ENCODE data around the gene NUP50.

The NUP50 gene

DNA sequence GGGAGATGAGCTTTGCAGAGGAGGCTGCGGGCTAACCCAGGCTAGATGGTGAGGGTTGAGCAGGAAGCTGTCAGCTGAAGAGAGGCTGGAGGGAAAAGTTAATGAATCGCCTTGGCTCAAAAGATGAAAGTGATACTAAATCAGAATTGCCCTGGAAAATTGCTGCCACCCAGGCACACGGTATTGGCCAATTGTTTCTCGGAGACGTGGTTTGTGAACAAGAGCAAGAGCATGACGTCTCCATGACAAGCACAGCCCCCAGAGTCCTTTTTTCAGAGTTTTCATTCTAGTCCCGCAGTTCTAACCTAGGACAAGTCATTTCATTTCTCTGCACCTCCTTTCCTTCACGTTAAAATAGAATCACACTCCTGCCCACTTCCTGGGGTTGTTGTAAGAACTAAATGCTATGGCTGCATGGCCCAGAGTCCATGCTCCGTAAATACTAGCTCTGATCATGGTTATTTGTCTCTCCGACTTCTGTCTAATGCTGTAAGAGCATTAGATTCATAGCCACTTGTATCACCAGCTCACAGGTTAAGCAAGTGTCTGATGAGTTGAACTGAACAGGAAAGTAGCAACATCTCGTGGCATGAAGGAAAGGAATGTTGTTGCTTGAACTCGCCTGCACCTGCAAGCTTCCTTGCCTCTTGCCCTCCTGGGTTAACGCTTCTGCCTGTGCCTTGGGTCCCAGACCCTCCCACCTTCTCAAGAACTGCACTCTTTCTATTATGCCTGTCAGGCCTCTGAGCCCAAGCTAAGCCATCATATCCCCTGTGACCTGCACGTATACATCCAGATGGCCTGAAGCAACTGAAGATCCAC, 33.8 kb upstream of the NUP50 start:
- H3K27me3 ChIP-seq (ENCODE audit: insufficient read depth, poor library complexity, severe bottlenecking) = no peaks in the 10 kb centered on the region
- no peak overlapping the region for H3K4me3 ChIP-seq (replicated peaks; ENCODE audit: insufficient read depth, low read length)
- TF ChIP-seq GABPA (IDR thresholded peaks at IDR 0.05; ENCODE audit: low read depth) (no peak), REST (IDR thresholded peaks at IDR 0.05; ENCODE audit: insufficient replicate concordance, low read depth) (no peak), SPI1 (IDR thresholded peaks at IDR 0.05; ENCODE audit: borderline replicate concordance, low read depth) (no peak), POLR2AphosphoS5 (IDR thresholded peaks at IDR 0.05; ENCODE audit: low read depth) (no peak), CTCF (IDR thresholded peaks at IDR 0.05; ENCODE audit: insufficient read depth, low read length) (no peak)
- no peak overlapping the region for H3K27ac ChIP-seq (replicated peaks)
- no peak for DNase-seq (ENCODE audit: low read depth in 1 of 2, low spot score in 1 of 2)

DNA sequence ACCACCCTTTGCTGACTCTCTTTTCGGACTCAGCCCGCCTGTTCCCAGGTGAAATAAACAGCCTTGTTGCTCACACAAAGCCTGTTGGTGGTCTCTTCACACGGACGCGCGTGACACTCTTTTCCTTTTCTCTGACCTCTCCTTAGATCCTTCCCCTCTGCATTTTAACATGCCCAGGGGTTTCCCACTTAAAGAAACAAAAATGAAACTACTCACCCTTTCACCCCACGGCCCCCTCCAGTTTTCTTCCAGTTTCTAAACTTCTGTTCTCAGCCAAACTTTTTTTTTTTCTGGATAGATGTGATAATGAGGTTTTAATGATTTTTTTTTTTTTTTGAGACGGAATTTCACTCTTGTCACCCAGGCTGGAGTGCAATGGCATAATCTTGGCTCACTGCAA, 32.8 kb upstream of the NUP50 start:
- peak overlapping the region; percentile 64 for H3K27ac ChIP-seq (replicated peaks)
- no peak overlapping the region for H3K4me3 ChIP-seq (replicated peaks; ENCODE audit: insufficient read depth, low read length)
- no peak for DNase-seq (ENCODE audit: low read depth in 1 of 2, low spot score in 1 of 2)
- no peaks in the 10 kb centered on the region for H3K27me3 ChIP-seq (ENCODE audit: insufficient read depth, poor library complexity, severe bottlenecking)
- TF ChIP-seq CTCF (IDR thresholded peaks at IDR 0.05; ENCODE audit: insufficient read depth, low read length) (no peak), POLR2AphosphoS5 (IDR thresholded peaks at IDR 0.05; ENCODE audit: low read depth) (no peak), GABPA (IDR thresholded peaks at IDR 0.05; ENCODE audit: low read depth) (no peak), REST (IDR thresholded peaks at IDR 0.05; ENCODE audit: insufficient replicate concordance, low read depth) (no peak), SPI1 (IDR thresholded peaks at IDR 0.05; ENCODE audit: borderline replicate concordance, low read depth) (no peak)

DNA sequence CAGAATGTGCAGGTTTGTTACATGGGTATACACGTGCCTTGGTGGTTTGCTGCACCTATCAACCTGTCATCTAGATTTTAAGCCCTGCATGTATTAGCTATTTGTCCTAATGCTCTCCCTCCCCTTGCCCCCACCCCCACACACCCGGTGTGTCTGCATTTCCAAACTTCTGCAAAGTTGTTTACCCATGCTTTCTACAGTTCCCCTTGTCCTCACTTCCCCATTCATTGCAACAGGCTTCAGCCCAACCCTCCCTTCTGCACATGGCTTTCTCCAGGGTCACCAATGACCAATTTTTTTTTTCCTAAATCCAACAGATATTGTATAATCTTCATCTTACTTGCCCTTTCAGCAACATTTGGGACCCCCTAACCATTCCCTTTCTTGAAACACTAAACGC, 32.0 kb upstream of the NUP50 start:
- no peaks in the 10 kb centered on the region for H3K27me3 ChIP-seq (ENCODE audit: insufficient read depth, poor library complexity, severe bottlenecking)
- peak overlapping the region; percentile 64 for H3K27ac ChIP-seq (replicated peaks)
- peak; percentile 51 to 95 for DNase-seq (ENCODE audit: low read depth in 1 of 2, low spot score in 1 of 2)
- no peak overlapping the region for H3K4me3 ChIP-seq (replicated peaks; ENCODE audit: insufficient read depth, low read length)
- no peak for TF ChIP-seq GABPA (IDR thresholded peaks at IDR 0.05; ENCODE audit: low read depth)
- peak; percentile 57; the same call in 1 of the 2 replicates for TF ChIP-seq POLR2AphosphoS5 (IDR thresholded peaks at IDR 0.05; ENCODE audit: low read depth)
- peak; percentile 99 for TF ChIP-seq SPI1 (IDR thresholded peaks at IDR 0.05; ENCODE audit: borderline replicate concordance, low read depth)

DNA sequence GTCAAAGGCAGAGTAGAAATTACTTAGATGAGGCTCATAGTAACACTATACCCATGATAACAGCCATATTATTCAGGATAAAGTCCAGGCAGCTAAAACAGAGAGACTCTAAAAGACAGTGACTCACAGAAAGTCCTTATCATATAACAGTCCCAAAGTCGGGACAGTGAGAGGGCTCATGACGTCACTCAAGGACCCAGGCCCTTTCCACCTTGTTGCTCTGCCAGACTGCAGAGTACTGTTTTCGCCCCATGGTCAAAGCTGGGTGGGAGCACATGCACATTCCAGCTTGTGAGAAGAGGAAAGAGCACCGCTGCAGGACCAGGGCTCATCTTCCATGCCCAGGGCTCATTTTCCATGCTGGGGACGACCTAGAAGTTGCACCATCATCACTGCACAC, 29.4 kb upstream of the NUP50 start:
- TF ChIP-seq GABPA (IDR thresholded peaks at IDR 0.05; ENCODE audit: low read depth) (no peak), REST (IDR thresholded peaks at IDR 0.05; ENCODE audit: insufficient replicate concordance, low read depth) (no peak), CTCF (IDR thresholded peaks at IDR 0.05; ENCODE audit: insufficient read depth, low read length) (no peak), SPI1 (IDR thresholded peaks at IDR 0.05; ENCODE audit: borderline replicate concordance, low read depth) (no peak), POLR2AphosphoS5 (IDR thresholded peaks at IDR 0.05; ENCODE audit: low read depth) (no peak)
- H3K27ac ChIP-seq (replicated peaks) = no peak overlapping the region
- H3K4me3 ChIP-seq (replicated peaks; ENCODE audit: insufficient read depth, low read length) = no peak overlapping the region
- H3K27me3 ChIP-seq (ENCODE audit: insufficient read depth, poor library complexity, severe bottlenecking) = no peaks in the 10 kb centered on the region
- DNase-seq (ENCODE audit: low read depth in 1 of 2, low spot score in 1 of 2) = no peak

Data from HL-60 (cell line).